RWPE1 (cell line): ENCODE results near the gene CD177.
"Not testable (repeated sequence)": the region's sequence is repeated elsewhere in the genome, so short reads cannot be mapped to it uniquely, and the experiment has no call there.

Experiments used
- CTCF ChIA-PET: fragments of 350-600 bp; sonication (Branson Sonifier 250); formaldehyde crosslinking; extraction: SDS; loops from one replicate; lab custom pipeline; 2021; lab: Yijun Ruan, JAX
- POLR2A ChIA-PET: fragments of 400-600 bp; formaldehyde crosslinking; extraction: SDS; loops from one replicate; lab custom pipeline; 2020; ENCODE audit warnings: antibody characterized with exemption; ENCODE audit not compliant: low non-redundant PET; lab: Yijun Ruan, JAX
- DNase-seq: peaks from one replicate; pipeline ENCODE4 v3.0.0; 2012; ENCODE audit warnings: low spot score
- H3K27ac ChIP-seq: fragments of 450-650 bp; 2 replicates; pipeline ENCODE4 v1.5.1; 2017
- CTCF ChIP-seq: fragments of 450-650 bp; conservative IDR thresholded peaks from 2 replicates; pipeline ENCODE4 v1.5.1; 2017; ENCODE audit warnings: low read depth, mild to moderate bottlenecking

The CD177 gene

DNA sequence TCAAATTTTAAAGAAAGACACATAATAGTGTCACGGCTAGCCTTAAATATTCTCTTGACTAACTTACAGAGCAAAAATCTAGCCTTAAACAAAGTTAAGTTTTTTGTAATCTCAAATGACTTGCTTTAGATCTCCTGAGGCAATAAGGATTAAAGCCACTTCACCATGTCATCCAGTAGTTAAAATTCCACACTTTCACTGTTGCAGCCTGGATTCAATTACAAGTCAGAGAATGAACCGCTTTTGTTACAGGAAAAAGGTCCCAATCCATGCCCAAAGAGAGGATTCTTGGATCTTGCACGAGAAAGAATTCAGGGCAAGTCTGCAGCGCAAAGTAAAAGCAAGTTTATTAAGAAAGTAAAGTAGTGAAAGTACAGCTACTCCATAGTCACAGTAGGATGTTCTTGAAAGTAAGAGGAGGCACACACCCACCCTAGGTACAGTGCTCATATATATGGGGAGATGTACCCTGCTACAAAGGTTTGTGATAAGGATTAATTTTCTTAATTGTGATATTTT, 34.6 kb upstream of the CD177 start:
- H3K27ac ChIP-seq: no peak overlapping the region
- ChIA-PET POLR2A (no interaction called here), CTCF (no interaction called here)
- DNase-seq: no peak
- no peak for TF ChIP-seq CTCF

DNA sequence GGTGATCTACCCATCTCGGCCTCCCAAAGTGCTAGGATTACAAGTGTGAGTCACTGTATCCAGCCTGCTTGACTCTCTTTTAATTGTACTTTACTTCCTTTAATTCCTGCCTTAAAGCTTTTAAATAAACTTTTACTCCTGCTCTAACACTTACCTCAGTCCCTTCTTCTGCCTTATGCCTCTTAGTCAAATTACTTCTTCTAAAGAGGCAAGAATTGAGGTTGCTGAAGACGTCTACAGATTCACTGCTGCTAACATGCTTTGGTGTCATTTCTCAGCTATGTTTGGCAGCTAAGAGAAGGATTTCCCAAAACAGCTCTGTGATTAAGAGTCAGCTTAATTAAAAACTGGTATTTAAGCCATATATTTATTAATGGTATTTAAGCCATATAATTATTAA, 32.9 kb upstream of the CD177 start:
- H3K27ac ChIP-seq: no peak overlapping the region
- ChIA-PET POLR2A (no interaction called here), CTCF (no interaction called here)
- no peak for DNase-seq
- no peak for TF ChIP-seq CTCF

GRCh38 chr19:43326761-43327160, 26.7 kb upstream of the CD177 start:
- CTCF ChIA-PET, H3K27ac ChIP-seq, POLR2A ChIA-PET, DNase-seq: not testable (repeated sequence)

DNA sequence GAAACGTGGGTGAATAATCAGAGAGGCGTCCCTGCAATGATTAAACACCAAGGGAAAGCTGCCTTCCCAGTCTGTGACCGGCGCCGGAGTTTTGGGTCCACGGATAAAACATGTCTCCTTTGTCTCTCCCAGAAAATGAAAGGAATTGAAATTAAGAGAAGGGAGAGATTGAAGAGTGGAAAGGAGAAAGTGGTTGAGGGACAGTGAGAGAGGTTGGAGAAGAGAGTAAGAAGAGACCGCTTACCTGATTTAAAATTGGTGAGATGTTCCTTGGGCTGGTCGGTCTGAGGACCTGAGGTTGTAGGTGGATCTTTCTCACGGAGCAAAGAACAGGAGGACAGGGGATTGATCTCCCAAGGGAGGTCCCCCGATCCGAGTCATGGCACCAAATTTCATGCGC, 24.9 kb upstream of the CD177 start:
- H3K27ac ChIP-seq, POLR2A ChIA-PET, CTCF ChIA-PET, DNase-seq: not testable (repeated sequence)

- H3K27ac ChIP-seq, CTCF ChIA-PET, POLR2A ChIA-PET, DNase-seq: not testable (repeated sequence)
Measured at GRCh38 chr19:43329049-43329448, 24.4 kb upstream of the CD177 start.

DNA sequence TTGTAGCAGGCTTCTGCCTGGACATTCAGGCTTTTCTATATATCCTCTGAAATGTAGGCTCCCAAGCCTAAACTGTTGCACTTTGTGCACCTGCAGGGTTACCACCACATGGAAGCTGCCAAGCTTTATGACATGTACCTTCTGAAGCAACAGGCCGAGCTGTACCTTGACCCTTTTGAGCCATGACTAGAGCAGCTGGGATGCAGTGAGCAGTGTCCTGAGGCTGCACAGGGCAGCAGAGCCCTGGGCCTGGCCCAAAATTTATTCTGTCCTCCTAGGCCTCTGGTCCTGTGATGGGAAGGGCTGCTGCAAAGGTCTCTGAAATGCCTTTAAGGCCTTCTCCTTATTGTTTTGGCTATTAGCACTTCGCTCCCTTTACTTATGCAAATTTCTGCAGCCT, 23.5 kb upstream of the CD177 start:
- ChIA-PET CTCF (no interaction called here), POLR2A (no interaction called here)
- DNase-seq: no peak
- TF ChIP-seq CTCF: no peak
- no peak overlapping the region for H3K27ac ChIP-seq

DNA sequence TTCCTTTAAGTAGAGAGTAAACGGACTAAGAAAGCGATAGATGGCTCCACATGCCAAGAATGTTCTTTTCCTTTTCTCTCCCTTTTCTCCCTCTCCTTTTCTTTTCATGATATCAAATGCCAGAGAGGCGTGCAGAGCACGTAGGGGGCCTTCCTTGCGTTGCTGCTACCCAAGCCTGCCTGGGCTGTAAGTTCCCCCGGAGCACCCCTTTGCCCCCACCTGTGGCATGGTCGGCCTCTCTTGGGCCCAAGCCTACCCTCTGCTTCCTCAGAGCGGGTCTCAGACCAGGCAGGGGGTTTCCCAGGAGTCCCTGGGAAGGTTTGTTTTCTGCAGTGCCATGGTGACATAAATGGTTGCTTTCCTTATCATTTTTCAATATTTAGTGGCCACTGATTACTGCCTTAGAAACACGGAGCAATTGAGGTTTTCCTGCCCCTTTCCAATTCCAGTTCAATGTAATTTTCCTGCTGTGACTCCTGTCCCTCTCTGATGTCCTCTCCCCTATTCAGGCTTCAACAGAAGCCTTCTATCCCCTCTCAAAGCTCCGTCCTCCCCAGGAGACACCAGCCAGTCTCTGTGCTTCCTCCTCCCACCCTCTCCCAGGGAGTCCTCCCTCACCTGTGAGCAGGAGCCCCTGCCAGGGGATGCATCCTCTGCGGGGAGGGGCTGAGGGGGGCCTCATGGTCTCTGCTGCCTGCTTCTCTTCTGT, 22.6 kb upstream of the CD177 start:
- CTCF ChIA-PET: no interaction called here

More for the DNA sequence above, 22.6 kb upstream of the CD177 start:
- H3K27ac ChIP-seq: no peak overlapping the region
- DNase-seq: no peak
- no peak for TF ChIP-seq CTCF
- POLR2A ChIA-PET: no interaction called here
